ENCODE results near the gene SEZ6. TPM values are rescaled to one million over a fixed set of nuclear protein-coding genes. Genes with fewer than 3 reads are reported as not detected.
A peak's percentile ranks its signal among the peaks of the same experiment; 100 is the strongest.

SEZ6 gene
- total and polyA plus RNA-seq, 4 experiments from 2014 or later: 0.41 to 0.81 TPM; not detected in 2

GRCh38 chr17:28926366-28926765 lies 79.5 kb downstream of the SEZ6 start:
- peaks cover 41 to 54% of the 10 kb centered on the region in 2 donors for H3K36me3 Mint-ChIP-seq
- POLR2A ChIA-PET (ENCODE audit: partially characterized antibody): interaction anchor here (0.8 to 8.7 kb wide), 16 partner anchors 12 to 690 kb away, joined by 3 to 257 read pairs (median 4); partner anchors contain the start of genes DHRS13, FAM222B, FLOT2 and NEK8
- H3K4me3 ChIP-seq (ENCODE audit: low read length in 2 of 2): no peak overlapping the region

GRCh38 chr17:28925912-28926365 lies 79.9 kb downstream of the SEZ6 start:
- POLR2A ChIA-PET (ENCODE audit: partially characterized antibody): interaction anchor here (0.8 to 8.7 kb wide), 17 partner anchors 10 to 691 kb away, joined by 3 to 257 read pairs (median 4); partner anchors contain the start of genes DHRS13, FAM222B, FLOT2 and NEK8
- peak overlapping the region; percentile 77 for H3K27ac ChIP-seq (ENCODE audit: low read depth, low read length)

More at GRCh38 chr17:28926366-28926765, 79.5 kb downstream of the SEZ6 start:
- Histone ChIP-seq H3K27me3 (ENCODE audit: insufficient read depth, low read length) (no peaks in the 10 kb centered on the region), H3K27ac (ENCODE audit: low read depth, low read length) (peak overlapping the region; percentile 77), H3K9me3 (ENCODE audit: control insufficient read depth in 1 of 2, low read length in 2 of 2) (no peaks in the 10 kb centered on the region), H3K36me3 (ENCODE audit: insufficient read depth, low read length) (peaks cover 25% of the 10 kb centered on the region), H3K4me1 (ENCODE audit: insufficient read depth, low read length) (peaks cover 58% of the 10 kb centered on the region)
- DNase-seq: no peak
- Mint-ChIP-seq H3K4me1 (peaks cover 49 to 79% (median 59%) of the 10 kb centered on the region in 4 donors), H3K27me3 (no peaks in the 10 kb centered on the region), H3K4me3 (peak overlapping the region in 7 of 8 donors; percentile 49 to 80 (median 64)), H3K9me3 (peaks cover 0 to 3% (median 0%) of the 10 kb centered on the region in 8 donors), H3K27ac (peak overlapping the region; percentile 90 to 98 (median 96))
- CTCF ChIA-PET (ENCODE audit: partially characterized antibody): interaction anchor here (0.9 to 5.5 kb wide), 13 partner anchors 8 to 167 kb away, joined by 3 to 36 read pairs (median 6); partner anchors contain the start of genes FAM222B and FLOT2
- intact Hi-C loops (cut with micrococcal nuclease): loop anchor here (1.0 kb wide), 3 partner anchors 23 to 29 kb away; partner anchors contain the start of genes DHRS13 and FLOT2

GRCh38 chr17:28920201-28920600 lies 85.6 kb downstream of the SEZ6 start:
- H3K4me3 Mint-ChIP-seq: no peak overlapping the region
- H3K9me3 ChIP-seq (ENCODE audit: control insufficient read depth in 1 of 2, low read length in 2 of 2): no peaks in the 10 kb centered on the region
- H3K36me3 ChIP-seq (ENCODE audit: insufficient read depth, low read length): peaks cover 76% of the 10 kb centered on the region
- ChIA-PET POLR2A (ENCODE audit: partially characterized antibody) (interaction anchor here (3.1 kb wide), 1 partner anchor 30 kb away, joined by 17 read pairs; no protein-coding TSS in a partner anchor), CTCF (ENCODE audit: partially characterized antibody) (interaction anchor here (0.9 kb wide), 1 partner anchor 33 kb away, joined by 3 read pairs; no protein-coding TSS in a partner anchor)
- no peak overlapping the region for H3K4me3 ChIP-seq (ENCODE audit: low read length in 2 of 2)
- intact Hi-C loops (cut with micrococcal nuclease): no loop called here
- H3K27ac Mint-ChIP-seq: peak overlapping the region in 6 of 7 donors; percentile 1 to 85 (median 54)
- no peaks in the 10 kb centered on the region for H3K27me3 ChIP-seq (ENCODE audit: insufficient read depth, low read length)
- peaks cover 0 to 3% (median 0%) of the 10 kb centered on the region in 8 donors for H3K9me3 Mint-ChIP-seq
- peaks cover 17% of the 10 kb centered on the region for H3K4me1 ChIP-seq (ENCODE audit: insufficient read depth, low read length)
- no peaks in the 10 kb centered on the region for H3K27me3 Mint-ChIP-seq
- no peak for DNase-seq
- peaks cover 59 to 86% of the 10 kb centered on the region in 2 donors for H3K36me3 Mint-ChIP-seq
- H3K4me1 Mint-ChIP-seq: peaks cover 16 to 33% (median 19%) of the 10 kb centered on the region in 4 donors
- no peak overlapping the region for H3K27ac ChIP-seq (ENCODE audit: low read depth, low read length)

More at GRCh38 chr17:28925912-28926365, 79.9 kb downstream of the SEZ6 start:
- Mint-ChIP-seq H3K4me3 (peak overlapping the region; percentile 49 to 80 (median 60)), H3K36me3 (peaks cover 43 to 57% of the 10 kb centered on the region in 2 donors), H3K27ac (peak overlapping the region; percentile 90 to 98 (median 96)), H3K4me1 (peaks cover 49 to 79% (median 59%) of the 10 kb centered on the region in 4 donors), H3K27me3 (no peaks in the 10 kb centered on the region), H3K9me3 (peaks cover 0 to 3% (median 0%) of the 10 kb centered on the region in 8 donors)
- Histone ChIP-seq H3K27me3 (ENCODE audit: insufficient read depth, low read length) (no peaks in the 10 kb centered on the region), H3K36me3 (ENCODE audit: insufficient read depth, low read length) (peaks cover 29% of the 10 kb centered on the region), H3K4me3 (ENCODE audit: low read length in 2 of 2) (peak overlapping the region in 1 of 2 donors; percentile 15), H3K9me3 (ENCODE audit: control insufficient read depth in 1 of 2, low read length in 2 of 2) (no peaks in the 10 kb centered on the region), H3K4me1 (ENCODE audit: insufficient read depth, low read length) (peaks cover 56% of the 10 kb centered on the region)
- intact Hi-C loops (cut with micrococcal nuclease): loop anchor here (1.0 kb wide), 3 partner anchors 23 to 29 kb away; partner anchors contain the start of genes DHRS13 and FLOT2
- DNase-seq: peak; percentile 87 to 92 (median 89)
- CTCF ChIA-PET (ENCODE audit: partially characterized antibody): interaction anchor here (0.9 to 5.5 kb wide), 15 partner anchors 9 to 166 kb away, joined by 3 to 36 read pairs (median 6); partner anchors contain the start of genes FAM222B and FLOT2

- Histone ChIP-seq H3K36me3 (ENCODE audit: insufficient read depth, low read length) (peaks cover 83% of the 10 kb centered on the region), H3K4me3 (ENCODE audit: low read length in 2 of 2) (no peak overlapping the region), H3K4me1 (ENCODE audit: insufficient read depth, low read length) (no peaks in the 10 kb centered on the region), H3K9me3 (ENCODE audit: control insufficient read depth in 1 of 2, low read length in 2 of 2) (no peaks in the 10 kb centered on the region), H3K27ac (ENCODE audit: low read depth, low read length) (no peak overlapping the region), H3K27me3 (ENCODE audit: insufficient read depth, low read length) (no peaks in the 10 kb centered on the region)
- Mint-ChIP-seq H3K4me3 (no peak overlapping the region), H3K4me1 (peaks cover 5 to 14% (median 6%) of the 10 kb centered on the region in 4 donors), H3K36me3 (peaks cover 58 to 86% of the 10 kb centered on the region in 2 donors), H3K27ac (peak overlapping the region in 4 of 7 donors; percentile 8 to 72 (median 56)), H3K9me3 (no peaks in the 10 kb centered on the region), H3K27me3 (no peaks in the 10 kb centered on the region)
- DNase-seq: no peak
- ChIA-PET CTCF (ENCODE audit: partially characterized antibody) (interaction anchor here (0.6 to 5.8 kb wide), 8 partner anchors 8 to 189 kb away, joined by 3 to 78 read pairs (median 3); no protein-coding TSS in a partner anchor), POLR2A (ENCODE audit: partially characterized antibody) (interaction anchor here (1.1 to 4.0 kb wide), 4 partner anchors 30 to 199 kb away, joined by 3 to 21 read pairs (median 4); partner anchors contain the start of genes NEK8 and RPL23A)
- intact Hi-C loops (cut with micrococcal nuclease): no loop called here
Observed at GRCh38 chr17:28918295-28918694, 87.5 kb downstream of the SEZ6 start.

GRCh38 chr17:28917465-28917864 lies 88.4 kb downstream of the SEZ6 start:
- Histone ChIP-seq H3K36me3 (ENCODE audit: insufficient read depth, low read length) (peaks cover 89% of the 10 kb centered on the region), H3K4me1 (ENCODE audit: insufficient read depth, low read length) (no peaks in the 10 kb centered on the region), H3K27me3 (ENCODE audit: insufficient read depth, low read length) (no peaks in the 10 kb centered on the region), H3K9me3 (ENCODE audit: control insufficient read depth in 1 of 2, low read length in 2 of 2) (no peaks in the 10 kb centered on the region), H3K4me3 (ENCODE audit: low read length in 2 of 2) (no peak overlapping the region), H3K27ac (ENCODE audit: low read depth, low read length) (no peak overlapping the region)
- H3K27me3 Mint-ChIP-seq: no peaks in the 10 kb centered on the region
- peaks cover 0 to 6% (median 6%) of the 10 kb centered on the region in 4 donors for H3K4me1 Mint-ChIP-seq
- peaks cover 59 to 89% of the 10 kb centered on the region in 2 donors for H3K36me3 Mint-ChIP-seq
- no peak overlapping the region for H3K4me3 Mint-ChIP-seq
- CTCF ChIA-PET (ENCODE audit: partially characterized antibody): interaction anchor here (0.7 to 5.8 kb wide), 13 partner anchors 9 to 191 kb away, joined by 3 to 78 read pairs (median 6); partner anchors contain the start of genes DHRS13, FLOT2 and TLCD1
- DNase-seq: no peak
- intact Hi-C loops (cut with micrococcal nuclease): no loop called here
- peak overlapping the region in 4 of 7 donors; percentile 56 to 79 (median 68) for H3K27ac Mint-ChIP-seq
- no peaks in the 10 kb centered on the region for H3K9me3 Mint-ChIP-seq
- POLR2A ChIA-PET (ENCODE audit: partially characterized antibody): interaction anchor here (0.8 to 4.0 kb wide), 3 partner anchors 11 to 31 kb away, joined by 3 to 21 read pairs (median 6); no protein-coding TSS in a partner anchor

GRCh38 chr17:28917029-28917428 lies 88.8 kb downstream of the SEZ6 start:
- peaks cover 0 to 6% (median 5%) of the 10 kb centered on the region in 4 donors for H3K4me1 Mint-ChIP-seq
- peaks cover 63 to 91% of the 10 kb centered on the region in 2 donors for H3K36me3 Mint-ChIP-seq
- POLR2A ChIA-PET (ENCODE audit: partially characterized antibody): interaction anchor here (0.8 to 4.0 kb wide), 5 partner anchors 11 to 190 kb away, joined by 3 to 21 read pairs (median 6); partner anchors contain the start of gene PHF12
- no peak for DNase-seq
- no peaks in the 10 kb centered on the region for H3K4me1 ChIP-seq (ENCODE audit: insufficient read depth, low read length)
- H3K4me3 ChIP-seq (ENCODE audit: low read length in 2 of 2): no peak overlapping the region
- no peaks in the 10 kb centered on the region for H3K9me3 Mint-ChIP-seq
- peaks cover 89% of the 10 kb centered on the region for H3K36me3 ChIP-seq (ENCODE audit: insufficient read depth, low read length)
- H3K9me3 ChIP-seq (ENCODE audit: control insufficient read depth in 1 of 2, low read length in 2 of 2): no peaks in the 10 kb centered on the region
- intact Hi-C loops (cut with micrococcal nuclease): no loop called here
- H3K4me3 Mint-ChIP-seq: no peak overlapping the region
- H3K27me3 Mint-ChIP-seq: no peaks in the 10 kb centered on the region
- H3K27ac Mint-ChIP-seq: peak overlapping the region in 3 of 7 donors; percentile 5 to 79 (median 70)
- CTCF ChIA-PET (ENCODE audit: partially characterized antibody): interaction anchor here (0.7 to 5.8 kb wide), 21 partner anchors 9 to 190 kb away, joined by 3 to 78 read pairs (median 5); partner anchors contain the start of genes DHRS13, FAM222B, FLOT2 and TLCD1
- H3K27me3 ChIP-seq (ENCODE audit: insufficient read depth, low read length): no peaks in the 10 kb centered on the region
- no peak overlapping the region for H3K27ac ChIP-seq (ENCODE audit: low read depth, low read length)

All from CD4-positive, alpha-beta memory T cell (primary cell).